GM12801 (cell line): ENCODE measurements around the gene CXCL1.

ENCODE experiments used
- TF ChIP-seq, protein P1 (sequence below): IDR thresholded peaks from one replicate; pipeline ENCODE4 v1.5.1; 2011; ENCODE audit warnings: control low read depth; ENCODE audit not compliant: insufficient read length; ENCODE audit errors: extremely low read depth

Gene CXCL1

DNA sequence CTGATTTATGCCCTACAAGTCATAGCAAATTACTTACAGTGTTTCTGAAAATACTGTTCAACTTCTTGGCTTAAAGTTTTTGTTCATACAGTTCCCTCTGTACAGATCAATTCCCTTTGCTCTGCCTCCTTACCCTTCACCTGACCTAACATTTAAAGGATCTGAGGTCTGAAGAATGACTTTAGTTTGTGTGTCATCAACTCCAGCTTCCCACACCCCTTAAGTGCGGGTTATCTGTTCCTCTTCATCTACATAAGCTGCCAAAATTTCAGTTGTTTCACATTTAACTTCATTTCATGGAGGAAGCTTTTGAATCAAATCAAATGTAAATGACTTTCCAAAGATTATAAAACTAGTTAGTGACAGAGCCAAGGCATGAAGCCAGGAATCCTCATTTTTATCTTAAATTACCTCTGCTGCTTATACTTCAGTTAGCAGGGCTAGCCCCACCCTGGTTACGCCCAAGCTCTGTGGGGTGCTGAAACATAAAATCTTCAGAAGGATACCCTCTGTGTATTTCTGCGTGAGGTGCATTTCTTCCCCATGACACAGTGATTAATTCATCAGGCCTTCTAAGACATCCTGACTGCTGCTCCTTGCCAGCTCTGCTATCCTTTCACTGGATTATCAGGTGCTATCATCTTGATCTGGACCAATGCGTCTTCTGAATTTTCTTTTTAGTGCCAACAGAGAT is 16.5 kb downstream of the CXCL1 start:
- TF ChIP-seq, protein P1, sequence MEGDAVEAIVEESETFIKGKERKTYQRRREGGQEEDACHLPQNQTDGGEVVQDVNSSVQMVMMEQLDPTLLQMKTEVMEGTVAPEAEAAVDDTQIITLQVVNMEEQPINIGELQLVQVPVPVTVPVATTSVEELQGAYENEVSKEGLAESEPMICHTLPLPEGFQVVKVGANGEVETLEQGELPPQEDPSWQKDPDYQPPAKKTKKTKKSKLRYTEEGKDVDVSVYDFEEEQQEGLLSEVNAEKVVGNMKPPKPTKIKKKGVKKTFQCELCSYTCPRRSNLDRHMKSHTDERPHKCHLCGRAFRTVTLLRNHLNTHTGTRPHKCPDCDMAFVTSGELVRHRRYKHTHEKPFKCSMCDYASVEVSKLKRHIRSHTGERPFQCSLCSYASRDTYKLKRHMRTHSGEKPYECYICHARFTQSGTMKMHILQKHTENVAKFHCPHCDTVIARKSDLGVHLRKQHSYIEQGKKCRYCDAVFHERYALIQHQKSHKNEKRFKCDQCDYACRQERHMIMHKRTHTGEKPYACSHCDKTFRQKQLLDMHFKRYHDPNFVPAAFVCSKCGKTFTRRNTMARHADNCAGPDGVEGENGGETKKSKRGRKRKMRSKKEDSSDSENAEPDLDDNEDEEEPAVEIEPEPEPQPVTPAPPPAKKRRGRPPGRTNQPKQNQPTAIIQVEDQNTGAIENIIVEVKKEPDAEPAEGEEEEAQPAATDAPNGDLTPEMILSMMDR = no peak

DNA sequence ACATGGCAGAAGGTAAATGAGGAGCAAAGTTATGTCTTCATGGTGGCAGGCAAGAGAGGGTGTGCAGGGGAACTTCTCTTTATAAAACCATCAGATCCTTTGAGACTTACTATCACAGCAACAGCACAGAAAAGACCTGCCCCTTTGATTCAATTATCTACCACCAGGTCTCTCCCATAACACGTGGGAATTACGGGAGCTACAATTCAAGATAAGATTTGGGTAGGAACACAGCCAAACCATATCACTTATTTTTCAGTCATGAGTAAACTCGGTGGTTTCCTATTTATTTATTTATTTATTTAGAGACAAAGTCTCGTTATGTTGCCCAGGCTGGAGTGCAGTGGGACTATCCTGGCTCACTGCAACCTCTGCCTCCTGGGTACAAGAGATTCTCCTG is 22.1 kb downstream of the CXCL1 start:
- TF ChIP-seq, protein P1 = no peak

DNA sequence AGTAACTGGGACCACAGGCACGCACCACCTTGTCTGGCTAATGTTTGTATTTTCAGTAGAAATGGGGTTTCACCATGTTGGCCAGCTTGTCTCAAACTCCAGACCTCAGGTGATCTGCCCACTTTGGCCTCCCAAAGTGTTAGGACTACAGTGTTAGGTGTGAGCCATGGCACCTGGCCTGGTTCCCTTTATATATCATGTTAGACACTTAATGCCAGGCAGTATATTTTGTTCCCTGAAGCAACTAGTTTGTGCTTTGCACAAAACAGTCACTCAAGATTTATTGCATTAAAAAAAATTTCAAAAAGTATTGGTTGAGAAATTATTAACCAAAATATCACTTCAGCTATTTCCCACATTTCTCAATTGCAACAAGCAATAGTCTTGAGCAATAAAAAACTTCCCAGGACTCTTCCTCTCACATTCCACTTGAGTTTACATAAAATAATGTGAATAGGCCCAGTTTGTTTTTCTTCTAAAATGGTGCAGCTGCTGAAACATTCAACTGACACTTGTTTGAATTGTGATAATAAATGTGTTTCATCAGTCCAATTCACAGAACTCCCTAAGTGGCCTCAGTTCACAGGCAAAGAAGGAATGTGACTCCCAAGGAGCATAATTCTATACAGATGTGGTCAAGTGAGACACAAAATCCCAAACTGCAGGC is 22.7 kb downstream of the CXCL1 start:
- TF ChIP-seq, protein P1 = no peak

DNA sequence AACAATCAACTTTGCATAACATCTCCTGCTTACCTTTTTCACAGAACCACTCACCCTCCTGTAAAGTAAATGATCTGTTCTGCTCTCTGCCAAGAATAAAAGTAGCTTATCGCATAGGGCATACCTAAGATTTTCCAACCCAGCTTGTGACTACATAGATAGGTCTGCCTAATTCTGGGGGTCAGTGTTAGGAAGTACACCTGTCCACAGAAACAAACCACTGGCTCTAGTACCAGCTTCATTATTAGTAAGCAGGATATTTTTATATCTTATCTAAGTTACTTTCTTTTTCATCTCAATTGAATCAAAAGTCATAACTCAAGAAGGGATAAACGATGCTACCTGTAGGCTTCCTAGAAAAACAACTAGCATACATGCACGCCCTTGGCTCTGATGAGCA is 23.8 kb downstream of the CXCL1 start:
- TF ChIP-seq, protein P1 = no peak

DNA sequence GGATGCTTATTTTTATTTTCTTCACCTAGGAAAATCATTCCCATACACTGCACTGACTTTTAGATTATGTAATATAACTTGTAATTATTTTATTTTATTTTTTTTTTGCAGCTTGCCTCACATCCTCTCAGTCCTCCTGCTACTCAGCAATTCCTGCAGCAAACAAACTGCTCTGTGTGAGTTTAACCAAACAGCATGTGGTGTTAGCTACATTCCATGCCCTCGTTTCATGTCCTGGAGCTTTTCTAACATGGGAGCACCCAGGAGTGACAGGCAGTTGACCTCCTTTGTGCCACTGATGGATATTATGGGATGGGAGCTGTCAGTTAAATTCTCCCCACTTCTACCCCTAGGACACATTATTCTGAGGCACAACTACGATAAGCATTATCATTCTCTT is 24.8 kb downstream of the CXCL1 start:
- TF ChIP-seq, protein P1 = no peak

DNA sequence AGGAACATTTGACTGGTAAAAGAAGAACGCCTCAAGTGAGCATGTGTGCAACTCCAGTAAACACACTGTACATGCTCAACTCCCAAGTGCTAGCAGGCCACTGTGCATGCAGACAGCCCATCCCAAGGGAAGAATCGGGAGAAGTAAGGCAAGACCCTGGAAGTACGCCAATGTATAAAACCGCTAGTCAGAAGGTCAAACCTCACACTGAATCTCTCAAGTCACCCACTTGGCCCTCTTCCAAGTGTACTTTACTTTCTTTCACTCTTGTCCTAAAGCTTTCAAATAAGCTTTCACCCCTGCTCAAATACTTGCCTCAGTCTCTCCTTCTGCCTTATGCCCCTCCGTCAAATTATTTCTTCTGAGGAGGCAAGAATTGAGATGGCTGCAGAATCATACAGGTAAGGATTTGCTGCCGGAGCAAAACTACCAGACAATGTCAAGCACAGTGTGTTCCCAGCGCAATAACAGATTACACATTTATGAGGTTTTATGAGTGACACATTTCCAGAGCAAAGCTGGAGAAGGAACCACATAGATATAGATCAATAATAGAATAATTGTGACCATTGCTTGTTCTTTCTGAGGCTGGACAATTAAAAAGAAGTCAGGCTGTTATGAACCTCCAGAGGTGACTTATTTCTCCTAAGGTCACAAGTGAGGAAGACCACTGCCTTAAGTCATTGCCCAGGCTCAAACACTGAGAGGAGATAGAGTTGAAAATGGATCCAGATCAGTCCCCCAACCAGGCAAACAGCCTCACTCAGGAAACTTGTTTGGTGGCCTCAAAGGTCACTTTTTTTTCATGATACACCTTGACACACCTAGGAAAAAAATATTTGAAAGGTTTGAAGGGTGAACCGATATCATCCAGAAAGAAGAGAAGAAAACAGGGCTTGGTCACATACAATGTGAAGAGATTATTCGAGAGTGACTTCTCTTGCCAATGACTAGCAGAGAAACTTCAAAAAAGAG is 26.3 kb downstream of the CXCL1 start:
- TF ChIP-seq, protein P1 = no peak

DNA sequence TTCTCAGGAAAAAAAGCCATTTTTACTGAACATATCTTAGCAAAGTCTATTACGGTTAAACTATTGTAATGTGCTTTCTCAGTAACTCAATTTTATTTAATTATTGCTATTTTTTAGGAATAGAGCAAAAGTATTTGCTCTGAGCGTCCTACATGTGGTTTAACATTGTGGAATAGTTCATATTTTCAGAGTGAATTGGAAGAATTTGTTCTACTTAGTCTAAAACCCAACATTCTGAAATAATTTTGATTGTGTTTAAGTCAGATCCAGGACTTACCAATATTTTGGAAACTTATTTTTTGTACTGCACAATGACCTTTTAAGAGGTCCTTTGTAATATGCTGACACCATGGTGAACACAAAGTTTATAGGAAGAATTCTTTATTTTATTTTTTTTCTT is 27.2 kb downstream of the CXCL1 start:
- TF ChIP-seq, protein P1 = no peak
